ENCODE data around the gene HPS6. TPM values are rescaled to one million over a fixed set of nuclear protein-coding genes. Genes with fewer than 3 reads are reported as not detected.
A peak's percentile ranks its signal among the peaks of the same experiment; 100 is the strongest.

Gene HPS6
- 19.4 to 21.8 TPM (median 20.1 TPM) in 3 replicates for total RNA-seq
- long read RNA-seq, transcript HPS6-201 (1 exons, 2,649 nt) = major isoform, 34 of 34 reads
- long read RNA-seq, partial matches to known transcripts = 0 of 34 reads
- long read RNA-seq, other reads (novel, unspliced or antisense) = 0 of 34 reads

GRCh38 chr10:102064868-102065560 is at the start of gene HPS6:
HPS6 (plus strand) TSS chr10:102065349; CDS start chr10:102065475, 126 bp downstream.
- peak within 1 kb of the TSS; percentile 81 for H3K4me3 Mint-ChIP-seq (ENCODE audit: unreplicated experiment)
- H3K27me3 Mint-ChIP-seq (ENCODE audit: low read depth) = no peaks in the 10 kb centered on the region
- H3K36me3 Mint-ChIP-seq (ENCODE audit: low read depth) = peaks cover 1% of the 10 kb centered on the region
- H3K9me3 Mint-ChIP-seq (ENCODE audit: low read depth) = no peaks in the 10 kb centered on the region
- peaks cover 20% of the 10 kb centered on the region for H3K4me1 Mint-ChIP-seq (ENCODE audit: low read depth)
- TF ChIP-seq CTCF (IDR thresholded peaks at IDR 0.05) = peak; percentile 45
- peak within 1 kb of the TSS; percentile 83 for H3K27ac Mint-ChIP-seq (ENCODE audit: unreplicated experiment)
- DNase-seq (ENCODE audit: low spot score) = peak; percentile 94

- no peak for TF ChIP-seq CTCF (IDR thresholded peaks at IDR 0.05)
- Mint-ChIP-seq H3K4me1 (ENCODE audit: low read depth) (peaks cover 3% of the 10 kb centered on the region), H3K9me3 (ENCODE audit: low read depth) (no peaks in the 10 kb centered on the region), H3K27ac (ENCODE audit: unreplicated experiment) (no peak overlapping the region), H3K4me3 (ENCODE audit: unreplicated experiment) (no peak overlapping the region), H3K27me3 (ENCODE audit: low read depth) (no peaks in the 10 kb centered on the region), H3K36me3 (ENCODE audit: low read depth) (peaks cover 6% of the 10 kb centered on the region)
- DNase-seq (ENCODE audit: low spot score) = no peak
Measured at GRCh38 chr10:102016416-102016815, 48.7 kb upstream of the HPS6 start.

- Mint-ChIP-seq H3K9me3 (ENCODE audit: low read depth) (no peaks in the 10 kb centered on the region), H3K4me3 (ENCODE audit: unreplicated experiment) (no peak overlapping the region), H3K36me3 (ENCODE audit: low read depth) (peaks cover 8% of the 10 kb centered on the region), H3K4me1 (ENCODE audit: low read depth) (peaks cover 3% of the 10 kb centered on the region), H3K27me3 (ENCODE audit: low read depth) (no peaks in the 10 kb centered on the region), H3K27ac (ENCODE audit: unreplicated experiment) (no peak overlapping the region)
- DNase-seq (ENCODE audit: low spot score) = no peak
- TF ChIP-seq CTCF (IDR thresholded peaks at IDR 0.05) = no peak
Measured at GRCh38 chr10:102017295-102017694, 47.9 kb upstream of the HPS6 start.

GRCh38 chr10:102020938-102021337 is 44.2 kb upstream of the HPS6 start:
- peaks cover 12% of the 10 kb centered on the region for H3K36me3 Mint-ChIP-seq (ENCODE audit: low read depth)
- DNase-seq (ENCODE audit: low spot score) = no peak
- no peak for TF ChIP-seq CTCF (IDR thresholded peaks at IDR 0.05)

GRCh38 chr10:102024799-102025198 is 40.4 kb upstream of the HPS6 start:
- Mint-ChIP-seq H3K9me3 (ENCODE audit: low read depth) (no peaks in the 10 kb centered on the region), H3K4me3 (ENCODE audit: unreplicated experiment) (no peak overlapping the region), H3K36me3 (ENCODE audit: low read depth) (peaks cover 17% of the 10 kb centered on the region), H3K27ac (ENCODE audit: unreplicated experiment) (no peak overlapping the region), H3K4me1 (ENCODE audit: low read depth) (no peaks in the 10 kb centered on the region), H3K27me3 (ENCODE audit: low read depth) (no peaks in the 10 kb centered on the region)
- no peak for DNase-seq (ENCODE audit: low spot score)
- TF ChIP-seq CTCF (IDR thresholded peaks at IDR 0.05) = no peak

More at GRCh38 chr10:102020938-102021337, 44.2 kb upstream of the HPS6 start:
- Mint-ChIP-seq H3K9me3 (ENCODE audit: low read depth) (no peaks in the 10 kb centered on the region), H3K4me3 (ENCODE audit: unreplicated experiment) (no peak overlapping the region), H3K4me1 (ENCODE audit: low read depth) (peaks cover 3% of the 10 kb centered on the region), H3K27ac (ENCODE audit: unreplicated experiment) (no peak overlapping the region), H3K27me3 (ENCODE audit: low read depth) (no peaks in the 10 kb centered on the region)

Data from chondrocyte (in vitro differentiated cells).